GM12875 (cell line): ENCODE data around the gene PPFIBP2.

Source experiments
- H3K4me3 ChIP-seq: one replicate; pipeline ENCODE4 v1.5.1; 2011; ENCODE audit warnings: low read depth, low read length, control low read depth
- CTCF ChIP-seq: IDR thresholded peaks from 2 replicates; pipeline ENCODE4 v1.5.1; 2011; ENCODE audit warnings: low read depth, mild to moderate bottlenecking, control low read depth, inconsistent platforms, low read length, moderate library complexity, borderline replicate concordance; ENCODE audit not compliant: insufficient read depth

PPFIBP2 gene

DNA sequence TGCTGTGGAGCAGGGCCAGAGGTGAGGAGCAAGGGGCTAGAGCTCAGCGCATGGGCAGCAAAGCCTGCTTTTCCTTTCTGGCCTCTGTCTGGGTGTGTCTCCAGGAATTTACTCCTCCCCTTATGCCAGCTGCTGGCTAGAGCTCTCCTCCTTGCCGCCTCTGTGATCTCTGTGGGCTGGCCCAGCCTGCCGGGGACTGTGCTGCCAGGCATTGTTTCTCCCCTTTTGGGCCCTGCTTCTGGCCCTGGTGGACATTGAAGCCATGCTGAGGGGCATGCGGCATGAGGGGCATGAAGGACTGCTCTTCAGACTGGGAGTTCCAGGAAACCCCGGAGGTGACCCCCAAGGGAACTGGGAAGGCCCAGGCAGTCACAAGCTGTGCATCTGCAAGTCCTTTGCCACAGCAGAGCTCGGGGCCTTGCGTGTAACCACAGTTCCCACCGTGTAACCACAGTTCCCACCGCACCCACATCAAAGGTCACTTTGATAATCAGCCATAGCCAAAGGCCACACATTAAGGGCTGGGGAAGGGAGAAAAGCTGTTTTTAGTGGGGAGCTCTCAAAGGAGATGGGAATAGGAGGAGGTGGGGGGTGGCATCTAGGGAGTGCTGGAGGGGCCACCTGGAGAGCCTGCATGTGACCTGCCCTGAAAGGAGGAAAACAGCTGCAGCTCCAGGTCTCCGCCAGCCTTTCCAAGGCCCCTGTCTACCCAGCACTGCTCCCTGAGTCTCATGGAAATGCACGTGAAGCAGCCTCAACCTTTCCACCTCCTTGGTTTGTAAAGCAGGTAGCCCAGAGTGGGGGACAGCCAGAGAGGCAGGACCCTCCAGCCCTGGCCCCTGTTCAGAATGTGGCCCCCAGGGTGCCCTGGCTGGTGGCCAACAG is 62.3 kb downstream of the PPFIBP2 start:
- H3K4me3 ChIP-seq = no peak overlapping the region
- no peak for TF ChIP-seq CTCF

GRCh38 chr11:7576726-7577290 is 63.0 kb downstream of the PPFIBP2 start:
- H3K4me3 ChIP-seq = no peak overlapping the region
- TF ChIP-seq CTCF = no peak

DNA sequence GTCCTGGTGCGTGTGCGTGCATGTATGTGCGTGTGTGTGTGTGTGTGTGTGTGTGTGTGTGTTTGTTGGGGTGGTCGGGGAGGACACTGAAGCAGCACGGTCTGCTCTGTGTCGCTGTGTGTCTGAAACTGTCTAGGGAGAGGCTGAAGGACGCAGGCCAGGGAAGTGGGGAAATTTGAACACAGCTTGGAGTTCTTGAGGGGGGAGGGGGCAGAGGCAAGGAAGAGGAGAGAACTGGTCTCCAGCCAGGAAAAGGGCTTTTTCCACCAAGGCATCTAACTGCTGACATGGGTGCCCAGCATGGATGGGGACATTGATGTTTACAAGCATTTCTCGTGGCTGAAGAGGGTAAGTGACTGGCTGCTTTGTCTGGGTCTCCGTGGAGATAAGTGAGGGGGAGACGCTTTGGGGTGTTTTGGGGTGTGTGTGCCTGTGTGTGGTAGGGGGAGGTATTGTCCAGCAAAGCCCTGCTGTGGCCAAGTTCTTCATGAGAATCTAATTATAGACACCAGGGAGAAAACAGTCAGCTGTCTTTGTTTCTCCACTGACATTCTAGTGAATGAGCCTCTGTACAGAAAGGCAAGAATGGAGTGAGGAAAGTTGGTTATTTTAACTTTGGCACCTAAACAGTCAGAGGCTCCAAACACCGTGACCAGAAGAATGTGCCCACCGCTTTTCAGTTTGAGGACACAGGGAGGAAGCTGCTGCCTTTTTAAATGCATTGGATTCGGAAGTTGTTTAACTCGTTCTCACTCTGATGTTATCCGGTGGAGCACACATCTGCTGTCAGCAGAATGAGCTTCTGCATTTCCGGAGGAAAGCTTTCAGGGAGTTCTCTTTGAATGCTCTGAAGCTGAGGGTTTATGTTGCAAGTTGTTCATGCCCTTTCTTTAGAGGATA is 63.7 kb downstream of the PPFIBP2 start:
- H3K4me3 ChIP-seq = no peak overlapping the region
- TF ChIP-seq CTCF = no peak

DNA sequence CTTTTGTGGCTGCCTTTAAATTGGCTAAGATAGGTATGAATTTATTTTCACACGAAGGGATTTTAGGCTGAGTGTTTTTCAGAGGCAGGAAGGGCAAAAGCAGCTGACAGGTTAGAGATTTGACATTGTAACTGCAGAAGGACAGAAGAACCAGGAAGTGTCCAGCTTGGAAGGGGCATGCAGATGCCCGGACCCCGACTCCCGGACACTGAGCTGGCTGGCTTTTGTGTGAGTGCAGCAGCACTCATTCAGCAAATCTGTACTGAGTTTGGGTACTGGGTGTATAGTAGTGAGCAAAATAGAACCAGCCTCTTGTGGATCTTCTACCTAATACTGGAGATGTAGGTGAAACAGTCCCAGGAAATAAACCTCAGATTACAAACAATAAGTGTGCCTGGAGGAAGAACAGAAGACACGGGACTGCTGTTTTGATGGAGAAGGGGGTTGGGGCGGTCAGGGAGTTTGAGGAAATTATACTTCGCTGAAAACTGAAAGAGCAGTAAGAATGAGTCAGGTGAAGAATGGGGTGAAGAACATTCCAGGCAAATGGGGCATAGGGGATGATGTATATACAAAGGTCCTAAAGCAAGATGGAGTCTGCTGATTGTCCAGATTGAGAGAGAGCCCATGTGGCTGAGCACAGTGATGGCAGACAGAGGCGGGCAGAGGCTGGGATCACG is 64.6 kb downstream of the PPFIBP2 start:
- H3K4me3 ChIP-seq = no peak overlapping the region
- no peak for TF ChIP-seq CTCF

- H3K4me3 ChIP-seq = no peak overlapping the region
- no peak for TF ChIP-seq CTCF
Observed at GRCh38 chr11:7579361-7579791, 65.6 kb downstream of the PPFIBP2 start.

GRCh38 chr11:7581021-7581590 is 67.3 kb downstream of the PPFIBP2 start:
- H3K4me3 ChIP-seq = no peak overlapping the region
- no peak for TF ChIP-seq CTCF
